ENCODE data around the gene PANX1.

- TF ChIP-seq CTCF (IDR thresholded peaks at IDR 0.05): no peak
- no peak for TF ChIP-seq EZH2 (IDR thresholded peaks at IDR 0.05; ENCODE audit: borderline replicate concordance, insufficient read depth, low read depth, low read length, poor library complexity, severe bottlenecking)
Measured at GRCh38 chr11:94131718-94132115, 3.1 kb downstream of the PANX1 start.

Measured in B cell (primary cell).